Neuronal stem cell (in vitro differentiated cells): Measurements from ENCODE around the gene DTNB.

Experiments used
- DNase-seq: peaks from one replicate; pipeline ENCODE4 v3.0.0-alpha.2; 2013; ENCODE audit warnings: low spot score
- H2AFZ ChIP-seq: one replicate; pipeline ENCODE4 v1.6.1; 2013; ENCODE audit warnings: mild to moderate bottlenecking, low read length, inconsistent platforms
- H2AK5ac ChIP-seq: 2 replicates; pipeline ENCODE4 v1.6.1; 2013; ENCODE audit warnings: low read depth, mild to moderate bottlenecking, inconsistent platforms, low read length, moderate library complexity, mixed read lengths
- H2BK120ac ChIP-seq: 2 replicates; pipeline ENCODE4 v1.6.1; 2013; ENCODE audit warnings: low read depth, mild to moderate bottlenecking, inconsistent platforms, low read length, moderate library complexity, mixed read lengths
- H2BK12ac ChIP-seq: one replicate; pipeline ENCODE4 v1.6.1; 2013; ENCODE audit warnings: low read length, inconsistent platforms
- H2BK15ac ChIP-seq: 2 replicates; pipeline ENCODE4 v1.6.1; 2013; ENCODE audit warnings: mild to moderate bottlenecking, low read length, inconsistent platforms, mixed read lengths
- H2BK5ac ChIP-seq: one replicate; pipeline ENCODE4 v1.6.1; 2013; ENCODE audit warnings: inconsistent platforms, mild to moderate bottlenecking, low read length, moderate library complexity
- H3K14ac ChIP-seq: one replicate; pipeline ENCODE4 v1.6.1; 2013; ENCODE audit warnings: low read length, inconsistent platforms
- H3K18ac ChIP-seq: 2 replicates; pipeline ENCODE4 v1.6.1; 2013; ENCODE audit warnings: low read length, inconsistent platforms
- H3K23ac ChIP-seq: 2 replicates; pipeline ENCODE4 v1.6.1; 2013; ENCODE audit warnings: low read depth, mild to moderate bottlenecking, mixed read lengths, low read length, inconsistent platforms; ENCODE audit not compliant: poor library complexity
- H3K27ac ChIP-seq: replicated peaks from 3 replicates; pipeline ENCODE4 v1.5.1; 2013; ENCODE audit warnings: low read length, inconsistent platforms
- H3K27me3 ChIP-seq, 3 experiments: 2 replicates each; pipeline ENCODE4 v1.6.1; 2013; ENCODE audit warnings: low read length in 3 of 3, mild to moderate bottlenecking in 2 of 3, inconsistent platforms in 1 of 3, low read depth in 1 of 3, mixed read lengths in 1 of 3, moderate library complexity in 1 of 3; ENCODE audit not compliant: control insufficient read depth in 3 of 3, insufficient read depth in 3 of 3
- H3K36me3 ChIP-seq, 2 donors: replicated peaks in 1 of 2; 2 replicates each; pipeline ENCODE4 v1.6.1; 2013; ENCODE audit warnings: low read length in 2 of 2; ENCODE audit not compliant: control insufficient read depth in 2 of 2, insufficient read depth in 2 of 2
- H3K4ac ChIP-seq: 2 replicates; pipeline ENCODE4 v1.6.1; 2013; ENCODE audit warnings: inconsistent platforms, mild to moderate bottlenecking, low read length, moderate library complexity
- H3K4me1 ChIP-seq, 2 donors: 1 replicate in 1 of 2; 2 replicates in 1 of 2; pipeline ENCODE4 v1.6.1; 2013; ENCODE audit warnings: low read length in 2 of 2, low read depth in 1 of 2; ENCODE audit not compliant: control insufficient read depth in 2 of 2, insufficient read depth in 1 of 2
- H3K4me2 ChIP-seq: one replicate; pipeline ENCODE4 v1.6.1; 2013; ENCODE audit warnings: mild to moderate bottlenecking, low read length, inconsistent platforms; ENCODE audit not compliant: insufficient read depth, poor library complexity, severe bottlenecking
- H3K4me3 ChIP-seq, 2 donors: 2 replicates each; pipeline ENCODE4 v1.5.1; 2013; ENCODE audit warnings: low read length in 2 of 2, mild to moderate bottlenecking in 2 of 2, inconsistent platforms in 1 of 2, moderate library complexity in 1 of 2
- H3K79me1 ChIP-seq: one replicate; pipeline ENCODE4 v1.6.1; 2013; ENCODE audit warnings: low read depth, mild to moderate bottlenecking, inconsistent platforms, low read length, moderate library complexity
- H3K9ac ChIP-seq: one replicate; pipeline ENCODE4 v1.6.1; 2013; ENCODE audit warnings: mild to moderate bottlenecking, low read depth, low read length, inconsistent platforms; ENCODE audit not compliant: poor library complexity
- H3K9me3 ChIP-seq, 2 donors: replicated peaks in 1 of 2; 2 replicates each; pipeline versions ENCODE3 to v1.6.1; 2013; ENCODE audit warnings: low read length in 2 of 2, mild to moderate bottlenecking in 2 of 2, inconsistent platforms in 1 of 2, low read depth in 1 of 2, mixed read lengths in 1 of 2, moderate library complexity in 1 of 2; ENCODE audit not compliant: control insufficient read depth in 2 of 2, insufficient read depth in 1 of 2
- H4K8ac ChIP-seq: one replicate; pipeline ENCODE4 v1.6.1; 2013; ENCODE audit warnings: low read depth, mild to moderate bottlenecking, inconsistent platforms, low read length, moderate library complexity
- H4K91ac ChIP-seq: one replicate; pipeline ENCODE4 v1.6.1; 2013; ENCODE audit warnings: low read length, low read depth, mild to moderate bottlenecking, inconsistent platforms; ENCODE audit not compliant: poor library complexity
- WGBS, 2 donors: extraction: QIAGEN DNeasy Blood & Tissue Kit; methylation state at CpG; one replicate each; pipeline ENCODE4 v1.1.7; 2013; ENCODE audit warnings: missing lambda C conversion rate in 2 of 2, mixed read lengths in 1 of 2; ENCODE audit not compliant: insufficient read length in 2 of 2, insufficient replicate concordance in 1 of 2; ENCODE audit errors: extremely low coverage in 2 of 2; 5-methylcytosine and 5-hydroxymethylcytosine counted together

Gene DTNB

GRCh38 chr2:25375989-25376545 lies 297.3 kb downstream of the DTNB start:
- H3K23ac ChIP-seq: no peak overlapping the region
- H2BK5ac ChIP-seq: no peak overlapping the region
- H3K4me3 ChIP-seq: no peak overlapping the region
- no peak overlapping the region for H3K4ac ChIP-seq
- no peak overlapping the region for H3K27ac ChIP-seq
- H2AFZ ChIP-seq: peak overlapping the region; percentile 92
- no peak overlapping the region for H3K14ac ChIP-seq
- DNase-seq: no peak
- H3K79me1 ChIP-seq: no peaks in the 10 kb centered on the region
- H2BK12ac ChIP-seq: peak overlapping the region; percentile 47
- H4K91ac ChIP-seq: no peak overlapping the region
- peaks cover 25 to 36% of the 10 kb centered on the region in 2 donors for H3K4me1 ChIP-seq
- no peak overlapping the region for H4K8ac ChIP-seq
- no peak overlapping the region for H3K4me2 ChIP-seq
- H3K36me3 ChIP-seq: peaks cover 0 to 3% of the 10 kb centered on the region in 2 donors
- H3K27me3 ChIP-seq: peaks cover 0 to 2% (median 0%) of the 10 kb centered on the region in 3 experiments
- WGBS, 2 donors: no CpG with 5 or more reads among the region's 16 CpGs
- H3K9me3 ChIP-seq: peaks cover 0 to 16% of the 10 kb centered on the region in 2 donors
- peak overlapping the region; percentile 44 for H2AK5ac ChIP-seq
- no peak overlapping the region for H2BK120ac ChIP-seq
- peak overlapping the region; percentile 90 for H2BK15ac ChIP-seq
- H3K18ac ChIP-seq: peak overlapping the region; percentile 50
- H3K9ac ChIP-seq: no peak overlapping the region

GRCh38 chr2:25375371-25375988 lies 297.9 kb downstream of the DTNB start:
- H3K4me1 ChIP-seq: peaks cover 25 to 37% of the 10 kb centered on the region in 2 donors
- no peak overlapping the region for H2BK15ac ChIP-seq
- H3K23ac ChIP-seq: no peak overlapping the region
- no CpG with 5 or more reads among the region's 17 CpGs for WGBS, 2 donors
- H3K4ac ChIP-seq: no peak overlapping the region
- no peak overlapping the region for H3K9ac ChIP-seq
- H3K14ac ChIP-seq: no peak overlapping the region
- peaks cover 0 to 16% of the 10 kb centered on the region in 2 donors for H3K9me3 ChIP-seq
- no peak overlapping the region for H3K4me3 ChIP-seq
- no peak overlapping the region for H3K4me2 ChIP-seq
- peaks cover 0 to 2% (median 0%) of the 10 kb centered on the region in 3 experiments for H3K27me3 ChIP-seq
- no peak overlapping the region for H2BK5ac ChIP-seq
- no peak overlapping the region for H4K8ac ChIP-seq
- H2AFZ ChIP-seq: no peak overlapping the region
- DNase-seq: no peak
- H2BK120ac ChIP-seq: no peak overlapping the region
- H3K18ac ChIP-seq: no peak overlapping the region
- H2BK12ac ChIP-seq: no peak overlapping the region
- H3K79me1 ChIP-seq: no peaks in the 10 kb centered on the region
- H4K91ac ChIP-seq: no peak overlapping the region
- no peak overlapping the region for H2AK5ac ChIP-seq
- no peak overlapping the region for H3K27ac ChIP-seq
- H3K36me3 ChIP-seq: peaks cover 0 to 3% of the 10 kb centered on the region in 2 donors

GRCh38 chr2:25374827-25375226 lies 298.6 kb downstream of the DTNB start:
- H3K36me3 ChIP-seq: peaks cover 0 to 3% of the 10 kb centered on the region in 2 donors
- no peak overlapping the region for H2AK5ac ChIP-seq
- no CpG with 5 or more reads among the region's 5 CpGs for WGBS, 2 donors
- no peak overlapping the region for H2BK5ac ChIP-seq
- peaks cover 0 to 13% of the 10 kb centered on the region in 2 donors for H3K9me3 ChIP-seq
- no peak overlapping the region for H3K4ac ChIP-seq
- peaks cover 25 to 37% of the 10 kb centered on the region in 2 donors for H3K4me1 ChIP-seq
- no peak for DNase-seq
- no peak overlapping the region for H2AFZ ChIP-seq
- no peak overlapping the region for H3K9ac ChIP-seq
- H2BK12ac ChIP-seq: no peak overlapping the region
- no peak overlapping the region for H3K23ac ChIP-seq
- H3K27ac ChIP-seq: no peak overlapping the region
- no peak overlapping the region for H4K91ac ChIP-seq
- H2BK120ac ChIP-seq: no peak overlapping the region
- H3K79me1 ChIP-seq: no peaks in the 10 kb centered on the region
- H3K27me3 ChIP-seq: peaks cover 0 to 2% (median 0%) of the 10 kb centered on the region in 3 experiments
- no peak overlapping the region for H4K8ac ChIP-seq
- H3K4me2 ChIP-seq: no peak overlapping the region
- no peak overlapping the region for H3K14ac ChIP-seq
- no peak overlapping the region for H3K4me3 ChIP-seq
- H3K18ac ChIP-seq: no peak overlapping the region
- H2BK15ac ChIP-seq: no peak overlapping the region

GRCh38 chr2:25374411-25374810 lies 299.0 kb downstream of the DTNB start:
- H3K9me3 ChIP-seq: peaks cover 0 to 10% of the 10 kb centered on the region in 2 donors
- no peak overlapping the region for H2BK15ac ChIP-seq
- H3K27me3 ChIP-seq: peaks cover 0 to 2% (median 0%) of the 10 kb centered on the region in 3 experiments
- WGBS, 2 donors: no CpG with 5 or more reads among the region's 4 CpGs
- H3K23ac ChIP-seq: no peak overlapping the region
- H3K4me2 ChIP-seq: no peak overlapping the region
- no peak overlapping the region for H3K14ac ChIP-seq
- H2BK120ac ChIP-seq: no peak overlapping the region
- H3K4me1 ChIP-seq: peaks cover 25 to 37% of the 10 kb centered on the region in 2 donors
- no peak overlapping the region for H3K27ac ChIP-seq
- H3K79me1 ChIP-seq: no peaks in the 10 kb centered on the region
- peaks cover 0 to 3% of the 10 kb centered on the region in 2 donors for H3K36me3 ChIP-seq
- H4K8ac ChIP-seq: no peak overlapping the region
- H3K9ac ChIP-seq: no peak overlapping the region
- H3K4ac ChIP-seq: no peak overlapping the region
- no peak overlapping the region for H2AK5ac ChIP-seq
- no peak overlapping the region for H3K4me3 ChIP-seq
- no peak overlapping the region for H2BK5ac ChIP-seq
- no peak overlapping the region for H2BK12ac ChIP-seq
- H3K18ac ChIP-seq: no peak overlapping the region
- no peak overlapping the region for H2AFZ ChIP-seq
- DNase-seq: no peak
- H4K91ac ChIP-seq: no peak overlapping the region
